ENCODE data around the gene ZCWPW2. TPM values are rescaled to one million over a fixed set of nuclear protein-coding genes. Genes with fewer than 3 reads are reported as not detected.

Gene ZCWPW2
- polyA plus RNA-seq, 1 donor = 0.69 TPM

DNA sequence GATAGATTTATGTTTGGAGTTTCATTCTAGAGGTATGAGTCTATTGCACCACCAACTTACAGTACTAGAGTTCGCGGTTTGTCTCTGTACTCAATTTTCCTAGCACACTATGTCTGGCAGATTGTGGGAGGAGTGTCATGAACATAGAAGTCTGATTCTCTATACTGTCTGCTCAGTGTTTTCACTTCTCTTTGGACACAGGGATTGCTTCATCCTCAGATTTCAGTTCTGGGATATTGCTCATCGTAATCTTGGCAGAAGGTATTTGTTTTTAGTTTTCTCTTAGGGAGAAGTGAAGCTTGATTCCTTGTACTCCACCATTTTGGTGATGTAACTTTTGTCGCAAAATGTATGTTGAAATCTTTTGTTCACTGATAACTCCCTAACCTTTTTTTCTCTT, 27.9 kb downstream of the ZCWPW2 start:
- peak in 1 of 2 donors; percentile 10 for DNase-seq
- Histone ChIP-seq H3K36me3 (ENCODE audit: control insufficient read depth, insufficient read depth, low read length) (no peaks in the 10 kb centered on the region), H3K4me3 (ENCODE audit: low read length) (no peak overlapping the region), H3K9me3 (ENCODE audit: control insufficient read depth, low read depth, low read length) (peaks cover 5% of the 10 kb centered on the region), H3K4me1 (ENCODE audit: control insufficient read depth, insufficient read depth, low read length) (no peaks in the 10 kb centered on the region), H3K27me3 (ENCODE audit: control insufficient read depth, insufficient read depth, low read length) (no peaks in the 10 kb centered on the region), H3K27ac (ENCODE audit: low read length) (no peak overlapping the region)
- 89% methylated on average over 1 of the region's 4 CpGs for WGBS (ENCODE audit: insufficient coverage, low lambda C conversion rate)

DNA sequence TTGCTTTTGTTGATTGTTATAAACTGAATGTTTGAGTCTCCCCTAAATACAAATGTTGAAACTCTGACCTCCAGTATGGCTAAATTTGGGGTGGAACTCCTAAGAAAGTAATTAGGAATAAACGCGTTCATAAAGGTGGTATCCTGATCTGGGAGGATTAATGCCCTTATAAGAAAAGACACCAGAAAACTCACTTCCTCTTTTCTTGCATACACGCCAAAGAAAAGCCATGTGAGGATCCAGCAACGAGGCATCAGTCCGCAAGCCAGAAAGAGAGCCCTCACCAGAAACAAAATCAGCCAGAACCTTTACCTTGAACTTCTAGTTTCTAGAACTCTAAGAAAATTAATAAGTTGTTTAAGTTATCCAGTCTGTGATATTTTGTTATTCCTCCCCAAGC, 37.5 kb downstream of the ZCWPW2 start:
- 100% methylated on average over 1 of the region's 5 CpGs for WGBS (ENCODE audit: insufficient coverage, low lambda C conversion rate)
- no peak overlapping the region for H3K4me3 ChIP-seq (ENCODE audit: low read length)

DNA sequence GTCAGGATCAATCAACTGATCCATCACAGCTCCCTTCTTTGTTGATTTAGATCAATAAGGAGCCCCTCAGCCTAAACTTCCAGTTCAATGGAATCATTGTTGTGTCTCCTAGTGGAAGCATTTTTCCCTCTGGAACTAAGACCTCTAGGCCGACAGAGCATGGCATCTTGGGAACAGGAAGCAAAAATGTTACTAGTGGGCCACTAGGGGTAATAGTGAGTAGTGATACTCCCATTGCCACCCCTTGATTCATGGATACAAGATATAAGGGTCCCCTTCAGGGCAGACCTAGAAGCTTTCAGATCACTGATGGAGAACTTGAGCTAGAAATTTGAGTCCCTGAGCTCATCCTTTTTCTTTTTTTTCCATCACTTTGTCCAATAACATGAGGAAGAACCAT, 40.5 kb downstream of the ZCWPW2 start:
- Histone ChIP-seq H3K4me3 (ENCODE audit: low read length) (no peak overlapping the region), H3K36me3 (ENCODE audit: control insufficient read depth, insufficient read depth, low read length) (no peaks in the 10 kb centered on the region)
- WGBS (ENCODE audit: insufficient coverage, low lambda C conversion rate) = no CpG with 5 or more reads among the region's 1 CpG

More for the DNA sequence above, 37.5 kb downstream of the ZCWPW2 start:
- H3K9me3 ChIP-seq (ENCODE audit: control insufficient read depth, low read depth, low read length) = no peaks in the 10 kb centered on the region
- H3K36me3 ChIP-seq (ENCODE audit: control insufficient read depth, insufficient read depth, low read length) = no peaks in the 10 kb centered on the region
- no peak for DNase-seq
- no peak overlapping the region for H3K27ac ChIP-seq (ENCODE audit: low read length)
- H3K27me3 ChIP-seq (ENCODE audit: control insufficient read depth, insufficient read depth, low read length) = no peaks in the 10 kb centered on the region
- no peaks in the 10 kb centered on the region for H3K4me1 ChIP-seq (ENCODE audit: control insufficient read depth, insufficient read depth, low read length)

DNA sequence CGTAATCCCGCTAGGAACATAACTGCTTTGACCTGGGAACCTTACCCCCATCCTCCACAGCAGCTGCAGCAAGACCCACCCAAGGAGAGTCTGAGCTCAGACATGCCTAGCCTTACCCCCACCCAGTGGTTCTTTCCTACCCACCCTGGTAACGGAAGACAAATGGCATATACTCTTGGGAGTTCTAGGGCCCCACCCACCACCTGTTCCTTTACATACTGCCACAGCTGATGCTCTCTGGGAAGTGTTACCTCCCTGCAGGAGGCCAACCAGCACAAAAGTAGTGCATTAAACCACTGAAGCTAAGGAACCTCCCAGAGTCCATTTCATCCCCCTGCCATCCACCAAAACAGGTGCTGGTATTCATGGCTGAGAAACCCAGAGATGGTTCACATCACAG, 50.7 kb downstream of the ZCWPW2 start:
- H3K36me3 ChIP-seq (ENCODE audit: control insufficient read depth, insufficient read depth, low read length) = no peaks in the 10 kb centered on the region
- H3K4me1 ChIP-seq (ENCODE audit: control insufficient read depth, insufficient read depth, low read length) = no peaks in the 10 kb centered on the region
- no peak for DNase-seq
- no peak overlapping the region for H3K27ac ChIP-seq (ENCODE audit: low read length)
- H3K4me3 ChIP-seq (ENCODE audit: low read length) = no peak overlapping the region
- no CpG with 5 or more reads among the region's 3 CpGs for WGBS (ENCODE audit: insufficient coverage, low lambda C conversion rate)
- peaks cover 14% of the 10 kb centered on the region for H3K9me3 ChIP-seq (ENCODE audit: control insufficient read depth, low read depth, low read length)
- no peaks in the 10 kb centered on the region for H3K27me3 ChIP-seq (ENCODE audit: control insufficient read depth, insufficient read depth, low read length)

More for the DNA sequence above, 40.5 kb downstream of the ZCWPW2 start:
- Histone ChIP-seq H3K27ac (ENCODE audit: low read length) (no peak overlapping the region), H3K4me1 (ENCODE audit: control insufficient read depth, insufficient read depth, low read length) (no peaks in the 10 kb centered on the region), H3K9me3 (ENCODE audit: control insufficient read depth, low read depth, low read length) (peaks cover under 1% of the 10 kb centered on the region), H3K27me3 (ENCODE audit: control insufficient read depth, insufficient read depth, low read length) (no peaks in the 10 kb centered on the region)
- no peak for DNase-seq

DNA sequence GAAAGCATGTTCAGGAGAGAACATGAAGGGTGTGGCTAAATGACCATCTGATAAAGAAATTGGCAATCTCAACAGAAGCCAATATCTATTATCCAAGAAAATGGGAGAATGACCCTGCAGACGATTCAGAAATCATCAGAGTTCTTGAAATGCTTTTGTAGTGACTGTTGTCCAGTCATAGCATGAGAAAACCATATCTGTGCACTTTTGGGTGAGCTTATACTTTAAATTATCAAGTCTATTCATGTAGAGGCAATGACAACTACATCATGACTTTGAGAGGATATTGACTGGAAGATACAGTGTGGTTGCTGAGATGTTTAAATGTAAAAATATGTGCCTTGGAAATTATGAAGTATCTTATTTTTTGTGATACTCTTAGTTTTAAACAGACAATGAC, 57.7 kb downstream of the ZCWPW2 start:
- no peaks in the 10 kb centered on the region for H3K9me3 ChIP-seq (ENCODE audit: control insufficient read depth, low read depth, low read length)

DNA sequence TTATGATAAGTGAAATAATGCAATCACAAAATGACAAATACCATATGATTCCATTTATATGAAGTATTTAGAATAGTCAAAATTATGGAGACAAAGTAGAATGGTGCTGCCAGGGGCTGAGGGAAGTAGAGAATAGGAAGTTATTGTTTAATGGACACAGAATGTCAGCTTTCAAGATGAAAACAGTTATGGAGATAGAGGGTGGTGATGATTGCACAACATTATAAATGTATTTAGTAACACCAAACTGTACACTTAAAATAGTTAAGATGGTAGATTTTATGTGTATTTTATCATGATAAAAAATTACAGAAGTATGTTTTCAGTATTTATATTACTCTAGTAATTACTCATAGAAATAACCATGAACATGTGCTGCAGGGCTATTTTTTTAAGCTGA, 100.9 kb downstream of the ZCWPW2 start:
- Histone ChIP-seq H3K4me3 (ENCODE audit: low read length) (no peak overlapping the region), H3K9me3 (ENCODE audit: control insufficient read depth, low read depth, low read length) (no peaks in the 10 kb centered on the region), H3K27me3 (ENCODE audit: control insufficient read depth, insufficient read depth, low read length) (no peaks in the 10 kb centered on the region), H3K4me1 (ENCODE audit: control insufficient read depth, insufficient read depth, low read length) (no peaks in the 10 kb centered on the region), H3K27ac (ENCODE audit: low read length) (no peak overlapping the region), H3K36me3 (ENCODE audit: control insufficient read depth, insufficient read depth, low read length) (no peaks in the 10 kb centered on the region)
- no peak for DNase-seq

More for the DNA sequence above, 57.7 kb downstream of the ZCWPW2 start:
- no peak for DNase-seq
- no CpG with 5 or more reads among the region's 1 CpG for WGBS (ENCODE audit: insufficient coverage, low lambda C conversion rate)
- H3K27me3 ChIP-seq (ENCODE audit: control insufficient read depth, insufficient read depth, low read length) = no peaks in the 10 kb centered on the region
- H3K27ac ChIP-seq (ENCODE audit: low read length) = no peak overlapping the region
- H3K4me3 ChIP-seq (ENCODE audit: low read length) = no peak overlapping the region
- no peaks in the 10 kb centered on the region for H3K4me1 ChIP-seq (ENCODE audit: control insufficient read depth, insufficient read depth, low read length)
- no peaks in the 10 kb centered on the region for H3K36me3 ChIP-seq (ENCODE audit: control insufficient read depth, insufficient read depth, low read length)

DNA sequence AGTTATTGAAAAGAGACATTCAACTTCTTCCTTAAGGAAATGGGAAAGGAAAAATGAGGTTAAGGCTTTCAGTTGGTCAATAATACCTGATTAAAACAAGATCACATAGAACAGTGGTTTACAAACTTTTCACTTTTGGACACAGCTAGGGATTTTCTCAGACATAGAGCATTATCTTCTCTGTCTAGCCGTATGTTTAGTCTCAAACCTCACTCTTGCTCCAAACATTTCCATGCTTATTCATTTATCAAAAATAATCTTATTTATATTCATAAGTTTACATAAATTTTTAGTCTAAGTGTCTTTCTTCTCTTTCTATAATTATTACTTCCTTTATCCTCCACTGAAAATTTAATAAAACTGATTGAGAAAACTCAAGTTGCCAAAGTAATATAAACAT, 114.3 kb downstream of the ZCWPW2 start:
- Histone ChIP-seq H3K4me3 (ENCODE audit: low read length) (no peak overlapping the region), H3K9me3 (ENCODE audit: control insufficient read depth, low read depth, low read length) (no peaks in the 10 kb centered on the region), H3K36me3 (ENCODE audit: control insufficient read depth, insufficient read depth, low read length) (no peaks in the 10 kb centered on the region), H3K27me3 (ENCODE audit: control insufficient read depth, insufficient read depth, low read length) (no peaks in the 10 kb centered on the region), H3K27ac (ENCODE audit: low read length) (no peak overlapping the region), H3K4me1 (ENCODE audit: control insufficient read depth, insufficient read depth, low read length) (no peaks in the 10 kb centered on the region)
- WGBS (ENCODE audit: insufficient coverage, low lambda C conversion rate) = no CpG with 5 or more reads among the region's 1 CpG
- no peak for DNase-seq

DNA sequence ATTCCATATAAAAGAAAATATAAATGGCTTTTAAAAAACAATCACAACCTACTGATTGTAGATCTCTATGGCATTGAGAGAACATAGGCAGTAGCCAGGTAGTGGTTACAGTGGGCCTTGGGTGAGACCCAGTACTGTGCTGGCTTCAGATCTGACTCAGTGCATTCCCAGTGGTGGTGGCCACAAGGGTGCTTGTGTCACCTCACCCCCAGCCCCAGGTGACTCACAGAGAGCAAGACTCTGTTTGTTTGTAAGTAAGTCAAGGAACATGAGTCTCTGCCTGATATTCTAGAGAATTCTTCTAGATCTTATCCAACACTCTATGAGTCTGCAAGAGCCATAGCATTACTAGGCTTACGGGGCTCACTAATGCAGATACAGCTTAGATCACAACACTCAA, 118.9 kb downstream of the ZCWPW2 start:
- no peaks in the 10 kb centered on the region for H3K27me3 ChIP-seq (ENCODE audit: control insufficient read depth, insufficient read depth, low read length)
- no peaks in the 10 kb centered on the region for H3K4me1 ChIP-seq (ENCODE audit: control insufficient read depth, insufficient read depth, low read length)
- H3K36me3 ChIP-seq (ENCODE audit: control insufficient read depth, insufficient read depth, low read length) = no peaks in the 10 kb centered on the region
- WGBS (ENCODE audit: insufficient coverage, low lambda C conversion rate) = no CpG with 5 or more reads among the region's 1 CpG
- no peak overlapping the region for H3K27ac ChIP-seq (ENCODE audit: low read length)
- no peak for DNase-seq
- H3K4me3 ChIP-seq (ENCODE audit: low read length) = no peak overlapping the region
- peaks cover 5% of the 10 kb centered on the region for H3K9me3 ChIP-seq (ENCODE audit: control insufficient read depth, low read depth, low read length)

DNA sequence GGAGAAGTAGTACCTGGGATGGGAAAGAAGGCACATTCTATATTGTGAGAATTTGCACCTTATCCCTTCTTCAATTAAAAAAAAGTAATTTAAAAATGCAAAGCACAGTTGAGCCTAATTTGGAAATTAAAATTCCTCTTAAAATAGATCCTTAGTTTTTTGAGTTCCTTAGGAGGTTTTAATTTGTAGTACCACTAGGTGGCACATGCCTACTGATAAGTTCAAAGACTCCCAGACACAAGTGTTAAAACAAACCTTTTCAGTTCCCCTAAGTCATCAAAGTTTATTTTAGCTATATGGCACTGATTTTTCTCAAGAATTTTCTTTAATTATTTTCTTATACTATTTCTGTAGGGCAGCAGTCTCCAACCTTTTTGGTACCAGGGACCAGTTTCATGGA, 127.7 kb downstream of the ZCWPW2 start:
- no peaks in the 10 kb centered on the region for H3K36me3 ChIP-seq (ENCODE audit: control insufficient read depth, insufficient read depth, low read length)
- H3K4me3 ChIP-seq (ENCODE audit: low read length) = no peak overlapping the region
- no peaks in the 10 kb centered on the region for H3K27me3 ChIP-seq (ENCODE audit: control insufficient read depth, insufficient read depth, low read length)
- DNase-seq = peak in 1 of 2 donors; percentile 4
- H3K9me3 ChIP-seq (ENCODE audit: control insufficient read depth, low read depth, low read length) = no peaks in the 10 kb centered on the region
- no peak overlapping the region for H3K27ac ChIP-seq (ENCODE audit: low read length)
- H3K4me1 ChIP-seq (ENCODE audit: control insufficient read depth, insufficient read depth, low read length) = no peaks in the 10 kb centered on the region

DNA sequence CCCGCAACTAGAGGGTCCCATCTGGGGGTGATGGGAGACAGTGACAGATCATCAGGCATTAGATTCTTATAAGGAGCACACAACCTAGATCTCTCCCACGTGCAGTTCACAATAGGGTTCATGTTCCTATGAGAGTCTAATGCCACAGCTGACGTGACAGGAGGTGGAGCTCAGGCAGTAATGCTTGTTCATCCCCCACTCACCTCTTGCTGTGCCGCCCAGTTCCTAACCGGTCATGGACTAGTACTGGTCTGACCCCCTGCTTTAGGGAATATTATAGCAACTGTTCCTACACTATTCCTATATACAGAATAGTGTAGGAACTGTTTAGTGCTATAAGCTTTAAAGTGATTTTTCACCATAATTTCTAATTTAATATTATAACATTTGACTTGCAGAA, 128.2 kb downstream of the ZCWPW2 start:
- H3K4me3 ChIP-seq (ENCODE audit: low read length) = no peak overlapping the region
- no CpG with 5 or more reads among the region's 5 CpGs for WGBS (ENCODE audit: insufficient coverage, low lambda C conversion rate)
- no peaks in the 10 kb centered on the region for H3K9me3 ChIP-seq (ENCODE audit: control insufficient read depth, low read depth, low read length)
- no peaks in the 10 kb centered on the region for H3K27me3 ChIP-seq (ENCODE audit: control insufficient read depth, insufficient read depth, low read length)
- no peaks in the 10 kb centered on the region for H3K36me3 ChIP-seq (ENCODE audit: control insufficient read depth, insufficient read depth, low read length)
- no peaks in the 10 kb centered on the region for H3K4me1 ChIP-seq (ENCODE audit: control insufficient read depth, insufficient read depth, low read length)
- no peak for DNase-seq
- H3K27ac ChIP-seq (ENCODE audit: low read length) = no peak overlapping the region

DNA sequence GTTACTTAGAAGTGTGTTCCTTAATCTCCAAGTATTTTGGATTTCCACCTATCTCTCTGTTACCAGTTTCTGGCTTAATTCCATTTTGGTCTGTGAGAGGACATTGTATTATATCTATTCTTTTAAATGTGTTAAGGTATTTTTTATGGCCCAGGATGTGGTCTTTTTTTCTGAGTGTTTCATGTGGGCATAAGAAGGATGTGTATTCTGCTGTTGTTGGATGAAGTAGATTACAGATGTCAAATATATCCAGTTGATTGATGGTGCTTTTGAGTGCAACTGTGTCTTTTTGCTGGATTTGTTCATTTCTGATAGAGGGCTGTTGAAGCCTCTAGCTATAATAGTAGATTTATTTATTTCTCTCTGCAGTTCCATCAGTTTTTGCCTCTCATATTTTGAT, 136.6 kb downstream of the ZCWPW2 start:
- no peak overlapping the region for H3K4me3 ChIP-seq (ENCODE audit: low read length)
- no peak overlapping the region for H3K27ac ChIP-seq (ENCODE audit: low read length)
- H3K4me1 ChIP-seq (ENCODE audit: control insufficient read depth, insufficient read depth, low read length) = no peaks in the 10 kb centered on the region
- no peaks in the 10 kb centered on the region for H3K36me3 ChIP-seq (ENCODE audit: control insufficient read depth, insufficient read depth, low read length)
- no peak for DNase-seq
- H3K27me3 ChIP-seq (ENCODE audit: control insufficient read depth, insufficient read depth, low read length) = no peaks in the 10 kb centered on the region
- H3K9me3 ChIP-seq (ENCODE audit: control insufficient read depth, low read depth, low read length) = peaks cover 3% of the 10 kb centered on the region
